Breast epithelium (tissue), 4 donors: ENCODE measurements around the gene MCM5. TPM values are rescaled to one million over a fixed set of nuclear protein-coding genes. Genes with fewer than 3 reads are reported as not detected.

ENCODE experiments used
- DNase-seq, 2 donors: peaks; one replicate each; pipeline ENCODE4 v3.0.0-alpha.2; 2019; ENCODE audit warnings: low spot score in 2 of 2
- H3K27ac ChIP-seq, 2 donors: fragments of 200-600 bp; sonication (generic) in 1 of 2; one replicate each; pipeline ENCODE4 v1.5.1; 2016 to 2019; ENCODE audit warnings: mild to moderate bottlenecking in 1 of 2
- H3K27me3 ChIP-seq, 2 donors: fragments of 200-600 bp; sonication (generic) in 1 of 2; one replicate each; pipeline versions ENCODE4 v1.5.1 to v1.6.0; 2017 to 2019; ENCODE audit warnings: control low read depth in 1 of 2, mild to moderate bottlenecking in 1 of 2
- H3K36me3 ChIP-seq: fragments of 200-600 bp; one replicate; pipeline ENCODE4 v1.5.1; 2019
- H3K4me1 ChIP-seq, 2 donors: fragments of 200-600 bp; sonication (generic); one replicate each; pipeline ENCODE4 v1.5.1; 2016 to 2019; ENCODE audit warnings: control low read depth in 1 of 2
- H3K4me3 ChIP-seq, 3 donors: fragments of 200-600 bp; sonication (generic); 1 replicate in 2 of 3; 2 replicates in 1 of 3; pipeline ENCODE4 v1.5.1; 2016 to 2019; ENCODE audit warnings: mild to moderate bottlenecking in 3 of 3, moderate library complexity in 2 of 3
- H3K9me3 ChIP-seq, 2 donors: fragments of 200-600 bp; sonication (generic) in 1 of 2; one replicate each; pipeline ENCODE4 v1.5.1; 2016 to 2019; ENCODE audit warnings: control low read depth in 1 of 2
- POLR2A ChIP-seq: fragments of 450-650 bp; IDR thresholded peaks from one replicate; pipeline ENCODE4 v1.6.1; 2016; ENCODE audit warnings: antibody characterized with exemption, mild to moderate bottlenecking, moderate library complexity
- POLR2AphosphoS5 ChIP-seq, 3 donors: sonication (generic); formaldehyde crosslinking; IDR thresholded peaks; one replicate each; pipeline ENCODE4 v1.6.1; 2017; ENCODE audit warnings: antibody characterized with exemption in 3 of 3
- intact Hi-C: fragments of 100-400 bp; cut with DNase I; formaldehyde crosslinking; loops from one replicate; pipeline ENCODE4 v1.15.1; 2023; ENCODE audit warnings: low total_unique reads
- total RNA-seq, 3 donors: library from RNA; depleted of rRNA; stranded (reverse); fragments of >200 nt; gene quantifications; one replicate each; pipeline ENCODE4 v1.1.0, GENCODE V29; 2016
- TF ChIP-seq, protein P1 (sequence below), 3 donors: fragments of 450-650 bp; IDR thresholded peaks; one replicate each; pipeline ENCODE4 v1.5.1; 2016 to 2017; ENCODE audit warnings: antibody characterized with exemption in 3 of 3, mild to moderate bottlenecking in 3 of 3, moderate library complexity in 3 of 3

MCM5 gene
- total RNA-seq, 3 donors from 2014 or later: 16.4 to 23.3 (median 16.8) TPM

DNA sequence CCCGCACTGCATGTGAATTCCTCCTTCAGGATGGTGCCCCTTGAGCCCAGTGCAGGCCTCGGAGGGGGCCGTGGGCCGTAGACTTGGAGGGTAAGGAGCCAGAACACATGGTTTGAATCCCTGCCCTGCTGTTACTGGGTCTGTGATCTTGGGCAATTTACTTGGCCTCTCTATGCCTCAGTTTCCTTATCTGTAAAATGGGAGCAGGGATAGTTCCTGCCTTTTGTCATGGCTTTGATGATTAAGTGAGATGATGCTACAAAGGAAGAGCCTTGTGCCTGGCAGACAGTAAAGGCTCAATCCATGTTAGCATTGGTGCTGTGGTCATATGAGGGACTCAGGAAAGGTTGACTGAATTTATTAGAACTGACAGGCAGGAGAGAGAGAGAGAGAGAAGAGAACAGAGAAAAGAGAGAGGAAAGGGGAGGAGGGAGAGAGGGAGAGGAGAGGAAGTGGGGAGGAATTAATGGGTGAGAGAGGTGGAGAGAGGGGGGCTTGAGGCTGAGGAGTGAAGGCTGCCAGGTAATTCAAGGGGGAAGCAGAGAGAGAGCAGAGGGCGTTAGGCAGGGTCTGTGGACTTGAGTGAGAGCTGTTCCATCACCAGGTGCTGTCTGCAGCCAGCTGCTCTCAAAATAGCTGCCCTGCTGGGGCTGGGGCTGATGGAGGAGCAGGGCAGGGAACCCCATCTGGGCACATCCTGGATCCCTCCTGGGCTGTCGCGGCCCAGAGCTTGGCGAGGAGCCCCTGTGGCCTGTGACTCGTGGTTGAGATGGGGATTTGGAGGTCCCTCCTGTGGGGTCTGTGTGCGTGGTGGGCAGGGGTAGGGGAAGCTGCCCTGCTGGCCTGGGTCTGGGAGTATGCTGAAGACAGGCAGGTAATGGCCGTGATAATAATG, 44.1 kb downstream of the MCM5 start:
- H3K4me1 ChIP-seq: no peaks in the 10 kb centered on the region
- no peak overlapping the region for H3K4me3 ChIP-seq
- H3K9me3 ChIP-seq: no peaks in the 10 kb centered on the region
- TF ChIP-seq POLR2AphosphoS5 (IDR thresholded peaks at IDR 0.05) (no peak), POLR2A (no peak)
- TF ChIP-seq, protein P1, sequence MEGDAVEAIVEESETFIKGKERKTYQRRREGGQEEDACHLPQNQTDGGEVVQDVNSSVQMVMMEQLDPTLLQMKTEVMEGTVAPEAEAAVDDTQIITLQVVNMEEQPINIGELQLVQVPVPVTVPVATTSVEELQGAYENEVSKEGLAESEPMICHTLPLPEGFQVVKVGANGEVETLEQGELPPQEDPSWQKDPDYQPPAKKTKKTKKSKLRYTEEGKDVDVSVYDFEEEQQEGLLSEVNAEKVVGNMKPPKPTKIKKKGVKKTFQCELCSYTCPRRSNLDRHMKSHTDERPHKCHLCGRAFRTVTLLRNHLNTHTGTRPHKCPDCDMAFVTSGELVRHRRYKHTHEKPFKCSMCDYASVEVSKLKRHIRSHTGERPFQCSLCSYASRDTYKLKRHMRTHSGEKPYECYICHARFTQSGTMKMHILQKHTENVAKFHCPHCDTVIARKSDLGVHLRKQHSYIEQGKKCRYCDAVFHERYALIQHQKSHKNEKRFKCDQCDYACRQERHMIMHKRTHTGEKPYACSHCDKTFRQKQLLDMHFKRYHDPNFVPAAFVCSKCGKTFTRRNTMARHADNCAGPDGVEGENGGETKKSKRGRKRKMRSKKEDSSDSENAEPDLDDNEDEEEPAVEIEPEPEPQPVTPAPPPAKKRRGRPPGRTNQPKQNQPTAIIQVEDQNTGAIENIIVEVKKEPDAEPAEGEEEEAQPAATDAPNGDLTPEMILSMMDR (IDR thresholded peaks at IDR 0.05): no peak
- no peak for DNase-seq
- intact Hi-C loops: no loop called here
- no peaks in the 10 kb centered on the region for H3K36me3 ChIP-seq
- H3K27me3 ChIP-seq: no peaks in the 10 kb centered on the region
- H3K27ac ChIP-seq: no peak overlapping the region

DNA sequence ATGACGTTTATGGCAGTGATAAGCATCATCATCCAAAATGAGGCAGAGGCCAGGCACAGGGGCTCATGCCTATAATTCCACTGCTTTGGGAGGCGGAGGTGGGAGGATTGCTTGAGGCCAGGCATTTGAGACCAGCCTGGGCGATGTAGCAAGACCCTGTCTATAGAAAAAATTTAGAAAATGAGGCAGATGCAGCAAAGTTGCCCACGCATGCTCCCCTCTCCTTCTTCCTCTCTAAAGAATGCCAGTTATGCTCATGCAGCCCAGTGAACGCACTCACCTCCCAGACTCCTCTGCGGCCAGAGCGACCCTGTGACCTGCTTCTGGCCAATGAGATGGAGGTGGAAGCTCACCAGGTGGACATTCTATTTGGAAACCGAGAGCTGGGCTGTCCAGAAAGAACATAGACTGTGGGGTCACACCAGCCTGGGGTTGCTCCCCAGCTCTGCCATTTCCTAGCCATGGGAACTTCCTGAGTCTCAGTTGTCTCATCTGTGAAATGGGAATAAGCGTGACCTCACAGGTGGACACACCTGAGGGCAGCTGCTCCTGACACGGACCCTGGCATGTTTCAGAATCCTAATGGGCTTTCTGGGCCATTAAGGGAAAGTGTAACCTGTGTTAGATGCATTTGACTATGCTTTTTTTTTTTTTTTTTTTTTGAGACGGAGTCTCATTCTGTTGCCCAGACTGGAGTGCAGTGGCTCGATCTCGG, 44.9 kb downstream of the MCM5 start:
- intact Hi-C loops: no loop called here

DNA sequence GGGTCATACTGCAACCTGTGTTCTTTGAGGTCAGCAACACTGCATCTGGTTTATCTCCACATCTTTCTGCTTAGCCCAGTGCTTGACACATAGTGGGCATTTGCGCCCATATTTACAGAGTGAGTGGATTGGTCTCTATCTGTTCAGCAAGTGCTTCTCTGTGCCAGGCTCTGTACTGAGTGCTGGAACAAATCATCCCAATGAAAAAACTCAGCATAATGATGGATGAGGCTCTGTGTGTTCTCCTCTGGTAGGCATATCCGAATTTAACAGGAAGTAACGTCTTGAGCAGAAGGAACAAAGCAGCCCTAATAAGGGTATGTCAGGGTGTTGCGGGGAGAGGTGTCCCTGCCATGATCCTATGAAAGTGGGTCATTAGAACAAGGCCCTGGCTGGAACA, 46.0 kb downstream of the MCM5 start:
- Histone ChIP-seq H3K27me3 (no peaks in the 10 kb centered on the region), H3K4me1 (no peaks in the 10 kb centered on the region), H3K27ac (peak overlapping the region; percentile 60 to 68), H3K9me3 (no peaks in the 10 kb centered on the region), H3K4me3 (no peak overlapping the region), H3K36me3 (no peaks in the 10 kb centered on the region)
- DNase-seq: no peak
- intact Hi-C loops: no loop called here
- TF ChIP-seq, protein P1 (IDR thresholded peaks at IDR 0.05): no peak
- TF ChIP-seq POLR2AphosphoS5 (IDR thresholded peaks at IDR 0.05) (no peak), POLR2A (no peak)

More for the DNA sequence above, 44.9 kb downstream of the MCM5 start:
- no peaks in the 10 kb centered on the region for H3K4me1 ChIP-seq
- DNase-seq: no peak
- no peak overlapping the region for H3K27ac ChIP-seq
- no peaks in the 10 kb centered on the region for H3K27me3 ChIP-seq
- TF ChIP-seq, protein P1 (IDR thresholded peaks at IDR 0.05): no peak
- no peak for TF ChIP-seq POLR2AphosphoS5 (IDR thresholded peaks at IDR 0.05)
- TF ChIP-seq POLR2A: no peak
- H3K36me3 ChIP-seq: no peaks in the 10 kb centered on the region
- H3K9me3 ChIP-seq: no peaks in the 10 kb centered on the region
- no peak overlapping the region for H3K4me3 ChIP-seq

DNA sequence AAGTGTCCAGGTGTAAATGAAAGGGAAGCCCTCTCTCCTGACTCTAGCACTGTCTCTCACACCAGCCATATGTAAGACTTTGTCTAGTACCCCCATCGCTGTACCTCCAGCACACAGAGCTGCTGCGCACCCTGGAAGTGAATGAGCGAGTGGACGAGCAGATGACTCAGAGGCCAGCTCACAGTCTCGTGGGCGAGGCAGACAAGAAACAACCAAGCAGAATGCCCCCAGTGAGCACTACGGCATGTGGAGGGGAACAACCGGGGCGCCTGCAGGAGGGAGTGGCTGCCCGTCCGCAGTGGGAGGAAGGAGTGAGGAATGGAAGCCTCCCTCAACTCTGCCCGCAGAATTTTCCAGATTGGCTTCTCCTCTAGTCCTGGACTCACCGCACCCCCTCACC, 46.4 kb downstream of the MCM5 start:
- no peak for TF ChIP-seq POLR2A
- TF ChIP-seq, protein P1 (IDR thresholded peaks at IDR 0.05): no peak
- TF ChIP-seq POLR2AphosphoS5 (IDR thresholded peaks at IDR 0.05): no peak
- Histone ChIP-seq H3K27ac (peak overlapping the region; percentile 60 to 68), H3K9me3 (no peaks in the 10 kb centered on the region), H3K4me1 (no peaks in the 10 kb centered on the region), H3K27me3 (no peaks in the 10 kb centered on the region), H3K4me3 (no peak overlapping the region), H3K36me3 (no peaks in the 10 kb centered on the region)
- intact Hi-C loops: no loop called here
- DNase-seq: no peak

GRCh38 chr22:35448523-35448922, 48.6 kb downstream of the MCM5 start:
- Histone ChIP-seq H3K27me3 (no peaks in the 10 kb centered on the region), H3K27ac (no peak overlapping the region), H3K9me3 (no peaks in the 10 kb centered on the region), H3K36me3 (no peaks in the 10 kb centered on the region), H3K4me3 (no peak overlapping the region), H3K4me1 (no peaks in the 10 kb centered on the region)
- DNase-seq: no peak
- TF ChIP-seq, protein P1 (IDR thresholded peaks at IDR 0.05): no peak
- TF ChIP-seq POLR2A (no peak), POLR2AphosphoS5 (IDR thresholded peaks at IDR 0.05) (no peak)
- intact Hi-C loops: no loop called here
